ENCODE data around the gene MZF1. TPM values are rescaled to one million over a fixed set of nuclear protein-coding genes. Genes with fewer than 3 reads are reported as not detected.

MZF1 gene
- polyA plus RNA-seq, 4 donors, result 17.5 to 64.0 (median 30.8) TPM

DNA sequence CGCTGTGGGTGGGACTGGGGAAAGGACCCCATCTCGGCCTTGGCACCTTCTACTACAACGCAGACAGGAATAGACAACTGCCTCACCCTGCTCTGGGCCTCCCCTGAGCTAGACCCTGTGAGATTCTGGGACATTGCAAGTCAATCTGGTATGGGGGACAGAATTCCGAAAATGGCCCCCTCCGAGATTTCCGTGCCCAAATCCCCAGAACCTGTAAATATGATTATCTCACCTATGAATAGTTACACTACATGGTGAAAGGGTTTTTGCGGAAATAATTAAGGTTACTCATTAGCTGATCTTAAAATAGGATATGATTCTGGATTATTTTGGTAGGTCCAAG, 52.9 kb downstream of the MZF1 start:
- FAIRE-seq (no peak), DNase-seq (no peak)
- Histone ChIP-seq H3K27me3 (ENCODE audit: control insufficient read depth in 3 of 3, insufficient read depth in 3 of 3, low read length in 3 of 3) (no peaks in the 10 kb centered on the region), H3K4me3 (ENCODE audit: low read depth in 1 of 3, low read length in 3 of 3) (peak overlapping the region; percentile 21 to 89 (median 61)), H3K4me1 (ENCODE audit: control insufficient read depth in 3 of 3, insufficient read depth in 2 of 3, low read depth in 1 of 3, low read length in 2 of 3) (peaks cover 5 to 35% (median 6%) of the 10 kb centered on the region in 3 donors), H3K27ac (ENCODE audit: low read depth in 1 of 3, low read length in 2 of 3) (peak overlapping the region; percentile 92 to 98 (median 98)), H3K36me3 (ENCODE audit: control insufficient read depth in 3 of 3, insufficient read depth in 2 of 3, low read depth in 1 of 3, low read length in 3 of 3) (peaks cover 5 to 30% (median 6%) of the 10 kb centered on the region in 3 donors), H3K9me3 (ENCODE audit: control insufficient read depth in 2 of 2, insufficient read depth in 1 of 2, low read depth in 1 of 2, low read length in 1 of 2) (no peaks in the 10 kb centered on the region)
- 7 to 13% (median 7%) methylated on average over 7 of the region's 7 CpGs for WGBS, 3 donors

DNA sequence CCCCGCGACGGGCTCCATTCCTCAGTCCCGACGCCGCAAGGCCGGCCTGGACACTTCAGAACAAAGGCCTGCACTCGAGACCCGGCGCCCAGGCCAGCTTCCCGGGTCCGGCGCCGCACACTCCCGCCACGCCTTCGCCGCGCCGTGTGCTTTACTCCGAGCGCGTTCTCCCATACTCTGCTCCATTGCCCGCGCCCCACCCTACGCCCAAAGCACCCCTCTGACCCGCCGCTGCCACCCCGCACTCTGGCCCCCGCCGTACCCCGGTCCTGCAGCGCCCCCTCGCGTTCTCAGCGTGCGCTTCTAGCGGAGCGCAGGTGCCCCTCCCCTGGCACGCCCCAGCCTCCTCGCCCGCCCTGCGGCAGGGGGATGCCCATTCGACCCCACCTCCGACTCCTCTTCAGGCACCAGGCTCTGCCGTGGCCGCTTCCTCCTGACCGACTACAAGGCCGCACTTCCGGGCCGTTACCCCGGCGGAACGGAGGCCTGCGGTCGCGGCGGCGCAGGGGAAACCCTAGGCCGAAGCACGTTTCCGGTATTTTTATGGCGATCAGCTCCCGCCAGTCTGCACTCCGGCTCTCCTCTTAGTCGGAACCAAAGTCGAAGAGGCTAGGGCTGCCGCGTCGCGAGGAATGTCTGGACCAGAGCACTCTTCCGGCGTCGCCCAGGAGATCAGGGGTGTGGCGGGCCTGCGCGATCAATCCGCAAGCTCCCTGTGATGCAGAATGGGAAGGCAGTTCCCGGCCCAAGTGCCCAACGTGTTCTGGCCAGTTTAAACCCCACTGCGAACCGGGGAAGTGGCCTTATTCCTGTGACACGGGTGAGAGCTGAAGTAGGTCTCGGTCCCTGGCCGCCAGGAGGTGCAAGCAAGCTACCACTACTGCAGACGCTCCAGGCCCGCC, 53.5 kb downstream of the MZF1 start, which contains the start of gene ZBTB45:
Gene ZBTB45, minus strand, starts transcription at position 456 of the 902 bp plus-strand sequence. CDS start 2,137 bp downstream, outside the sequence.
- peaks cover 5 to 38% (median 7%) of the 10 kb centered on the region in 3 donors for H3K4me1 ChIP-seq (ENCODE audit: control insufficient read depth in 3 of 3, insufficient read depth in 2 of 3, low read depth in 1 of 3, low read length in 2 of 3)

DNA sequence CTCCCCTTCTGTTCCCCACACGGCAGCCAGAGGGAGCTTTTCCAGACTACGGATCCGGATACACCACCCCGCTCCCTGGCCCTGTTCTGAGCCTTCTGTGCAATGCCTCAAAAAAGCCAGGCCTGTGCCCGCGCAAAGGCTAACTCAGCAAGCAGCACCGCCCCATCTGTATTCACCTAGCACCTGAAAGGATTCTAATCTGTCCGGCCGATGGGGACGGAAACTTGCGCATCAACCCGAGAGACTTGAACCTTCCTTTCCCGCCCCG, 54.1 kb downstream of the MZF1 start:
- Histone ChIP-seq H3K36me3 (ENCODE audit: control insufficient read depth in 3 of 3, insufficient read depth in 2 of 3, low read depth in 1 of 3, low read length in 3 of 3) (peaks cover 5 to 35% (median 6%) of the 10 kb centered on the region in 3 donors), H3K27me3 (ENCODE audit: control insufficient read depth in 3 of 3, insufficient read depth in 3 of 3, low read length in 3 of 3) (no peaks in the 10 kb centered on the region), H3K9me3 (ENCODE audit: control insufficient read depth in 2 of 2, insufficient read depth in 1 of 2, low read depth in 1 of 2, low read length in 1 of 2) (no peaks in the 10 kb centered on the region), H3K4me1 (ENCODE audit: control insufficient read depth in 3 of 3, insufficient read depth in 2 of 3, low read depth in 1 of 3, low read length in 2 of 3) (peaks cover 9 to 42% (median 10%) of the 10 kb centered on the region in 3 donors), H3K27ac (ENCODE audit: low read depth in 1 of 3, low read length in 2 of 3) (peak overlapping the region; percentile 92 to 98 (median 98)), H3K4me3 (ENCODE audit: low read depth in 1 of 3, low read length in 3 of 3) (peak overlapping the region; percentile 61 to 89 (median 74))
- FAIRE-seq (no peak), DNase-seq (peak; percentile 70 to 86)
- 0 to 1% (median 0%) methylated on average over 14 of the region's 14 CpGs for WGBS, 3 donors

More for the DNA sequence above, 53.5 kb downstream of the MZF1 start, which contains the start of gene ZBTB45:
- WGBS, 3 donors, result 0 to 1% (median 0%) methylated on average over 71 to 87 of the region's 87 CpGs
- peak; percentile 96 to 97 for DNase-seq
- H3K9me3 ChIP-seq (ENCODE audit: control insufficient read depth in 2 of 2, insufficient read depth in 1 of 2, low read depth in 1 of 2, low read length in 1 of 2), result no peaks in the 10 kb centered on the region
- H3K4me3 ChIP-seq (ENCODE audit: low read depth in 1 of 3, low read length in 3 of 3), result peak within 1 kb of the TSS; percentile 61 to 89 (median 74)
- no peaks in the 10 kb centered on the region for H3K27me3 ChIP-seq (ENCODE audit: control insufficient read depth in 3 of 3, insufficient read depth in 3 of 3, low read length in 3 of 3)
- no peak for FAIRE-seq
- peaks cover 5 to 34% (median 6%) of the 10 kb centered on the region in 3 donors for H3K36me3 ChIP-seq (ENCODE audit: control insufficient read depth in 3 of 3, insufficient read depth in 2 of 3, low read depth in 1 of 3, low read length in 3 of 3)
- peak within 1 kb of the TSS; percentile 92 to 98 (median 98) for H3K27ac ChIP-seq (ENCODE audit: low read depth in 1 of 3, low read length in 2 of 3)

DNA sequence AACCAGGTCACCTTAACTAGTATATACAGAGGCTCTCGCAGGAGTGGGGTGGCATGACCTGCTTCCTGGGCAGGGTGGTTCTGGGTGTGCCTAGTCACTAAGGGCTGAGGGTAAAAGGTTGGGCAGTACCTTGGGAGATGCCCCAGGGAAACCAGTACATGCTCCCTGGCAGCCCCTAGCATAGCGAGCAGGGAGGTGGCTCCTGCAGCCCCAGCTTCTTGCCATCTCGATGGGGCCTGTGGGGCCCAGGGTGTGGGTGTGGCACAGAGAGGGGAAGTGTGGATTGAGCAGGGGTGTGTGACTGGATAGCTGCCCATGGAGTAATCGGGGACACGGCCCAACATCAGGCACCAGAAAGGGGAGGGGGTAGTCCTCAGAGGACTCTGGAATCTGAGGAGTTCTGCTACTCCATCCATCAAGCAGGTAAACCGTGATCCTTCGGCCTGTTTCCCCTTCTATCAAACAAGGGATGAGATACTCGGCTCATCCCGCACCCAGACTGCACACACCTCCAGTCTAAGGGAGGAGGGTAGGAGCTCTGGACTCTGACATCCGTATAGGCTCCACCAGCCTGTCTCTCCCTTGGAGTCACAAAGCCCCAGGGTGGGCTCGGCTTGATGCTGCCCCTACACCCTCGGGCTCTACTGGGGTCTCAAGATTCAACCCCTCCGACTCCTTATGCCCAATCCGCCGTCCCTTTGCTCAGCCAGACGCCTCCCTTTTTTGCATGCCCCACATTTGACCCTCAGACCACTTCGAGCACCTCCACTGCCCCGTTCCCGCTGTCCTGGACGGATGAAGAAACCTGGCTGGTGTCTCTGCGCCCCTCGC, 54.7 kb downstream of the MZF1 start:
- H3K36me3 ChIP-seq (ENCODE audit: control insufficient read depth in 3 of 3, insufficient read depth in 2 of 3, low read depth in 1 of 3, low read length in 3 of 3), result peaks cover 5 to 38% (median 6%) of the 10 kb centered on the region in 3 donors
- H3K4me1 ChIP-seq (ENCODE audit: control insufficient read depth in 3 of 3, insufficient read depth in 2 of 3, low read depth in 1 of 3, low read length in 2 of 3), result peaks cover 9 to 45% (median 10%) of the 10 kb centered on the region in 3 donors
- H3K9me3 ChIP-seq (ENCODE audit: control insufficient read depth in 2 of 2, insufficient read depth in 1 of 2, low read depth in 1 of 2, low read length in 1 of 2), result no peaks in the 10 kb centered on the region
- H3K27me3 ChIP-seq (ENCODE audit: control insufficient read depth in 3 of 3, insufficient read depth in 3 of 3, low read length in 3 of 3), result no peaks in the 10 kb centered on the region
- peak overlapping the region; percentile 61 to 89 (median 74) for H3K4me3 ChIP-seq (ENCODE audit: low read depth in 1 of 3, low read length in 3 of 3)
- WGBS, 3 donors, result 3 to 10% (median 6%) methylated on average over 22 of the region's 22 CpGs
- DNase-seq (peak; percentile 36 to 40), FAIRE-seq (no peak)
- H3K27ac ChIP-seq (ENCODE audit: low read depth in 1 of 3, low read length in 2 of 3), result peak overlapping the region; percentile 92 to 98 (median 98)

DNA sequence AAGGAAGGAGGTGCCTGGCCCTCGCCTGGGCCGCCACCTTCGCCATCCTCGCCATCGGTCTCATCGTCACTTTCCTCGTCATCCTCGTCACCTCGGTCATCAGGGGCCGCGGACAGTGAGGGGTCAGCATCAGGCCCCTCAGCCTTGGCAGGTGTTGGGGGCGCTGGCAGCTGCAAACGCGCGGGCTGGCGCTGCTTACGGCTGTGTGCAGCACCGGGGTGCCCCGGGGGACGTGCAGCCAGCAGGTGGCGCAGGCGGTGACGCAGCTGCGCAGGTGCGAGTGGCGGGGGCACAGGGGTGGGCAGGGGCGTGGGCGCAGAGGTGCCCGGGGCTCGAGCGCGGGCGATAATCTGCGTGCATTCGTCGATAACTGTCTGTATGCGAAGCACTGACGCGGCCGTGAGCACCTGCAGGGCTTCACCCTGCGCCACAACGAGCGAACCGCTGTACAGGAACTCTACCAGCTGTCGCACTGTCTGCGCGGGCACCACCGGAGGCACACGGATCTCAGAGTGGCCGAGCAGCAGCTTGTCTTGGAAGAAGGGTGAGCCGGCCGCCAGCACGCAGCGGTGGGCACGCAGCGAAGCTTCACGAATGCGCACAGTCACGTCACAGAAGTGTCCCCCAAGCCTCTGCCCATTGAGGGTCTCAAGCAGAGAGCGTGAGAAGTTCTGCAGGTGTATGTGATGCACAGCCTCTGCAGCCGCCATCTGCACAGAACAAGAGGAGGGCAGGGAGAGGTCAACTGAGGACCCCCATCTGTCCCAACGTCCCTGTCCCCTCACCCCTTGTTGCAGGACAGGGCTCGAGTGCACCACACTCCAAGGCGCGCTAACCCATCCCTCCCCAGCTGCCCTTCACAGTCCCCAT, 55.9 kb downstream of the MZF1 start:
- peaks cover 9 to 55% (median 10%) of the 10 kb centered on the region in 3 donors for H3K4me1 ChIP-seq (ENCODE audit: control insufficient read depth in 3 of 3, insufficient read depth in 2 of 3, low read depth in 1 of 3, low read length in 2 of 3)
- H3K27ac ChIP-seq (ENCODE audit: low read depth in 1 of 3, low read length in 2 of 3), result no peak overlapping the region
- FAIRE-seq (no peak), DNase-seq (no peak)
- WGBS, 3 donors, result 93 to 95% (median 94%) methylated on average over 62 to 65 of the region's 65 CpGs
- H3K27me3 ChIP-seq (ENCODE audit: control insufficient read depth in 3 of 3, insufficient read depth in 3 of 3, low read length in 3 of 3), result no peaks in the 10 kb centered on the region
- no peak overlapping the region for H3K4me3 ChIP-seq (ENCODE audit: low read depth in 1 of 3, low read length in 3 of 3)
- H3K36me3 ChIP-seq (ENCODE audit: control insufficient read depth in 3 of 3, insufficient read depth in 2 of 3, low read depth in 1 of 3, low read length in 3 of 3), result peaks cover 5 to 51% (median 6%) of the 10 kb centered on the region in 3 donors
- no peaks in the 10 kb centered on the region for H3K9me3 ChIP-seq (ENCODE audit: control insufficient read depth in 2 of 2, insufficient read depth in 1 of 2, low read depth in 1 of 2, low read length in 1 of 2)

DNA sequence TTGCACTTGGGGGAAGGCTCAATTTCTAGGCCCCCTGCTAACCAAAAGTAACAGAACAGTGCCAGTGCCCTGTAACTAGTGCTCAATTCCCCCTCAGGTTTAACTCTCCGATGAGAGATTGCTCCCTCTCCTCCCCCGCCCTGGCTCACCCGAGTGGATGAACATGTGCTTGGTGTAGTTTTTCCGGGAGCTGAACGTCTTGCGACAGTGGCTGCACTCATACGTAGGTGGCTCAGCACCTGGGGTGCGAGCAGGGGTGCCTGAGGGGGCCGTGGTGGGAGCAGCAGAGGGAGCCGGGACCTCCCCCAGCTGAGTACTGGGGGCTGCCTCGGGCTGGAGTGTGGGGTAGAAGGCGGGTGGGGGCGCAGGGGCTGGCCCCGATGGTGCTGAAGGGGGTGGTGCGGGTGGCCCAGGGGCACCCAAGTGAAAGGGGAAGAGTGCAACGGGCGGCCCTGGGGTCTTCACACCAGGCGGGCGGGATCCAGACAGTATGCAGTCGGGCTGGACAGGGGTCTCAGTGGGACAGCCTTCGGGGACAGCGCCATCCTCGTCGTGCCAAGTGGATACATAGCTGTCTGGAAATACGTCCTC, 56.8 kb downstream of the MZF1 start:
- H3K4me1 ChIP-seq (ENCODE audit: control insufficient read depth in 3 of 3, insufficient read depth in 2 of 3, low read depth in 1 of 3, low read length in 2 of 3), result peaks cover 9 to 57% (median 10%) of the 10 kb centered on the region in 3 donors
- DNase-seq (no peak), FAIRE-seq (no peak)
- no peak overlapping the region for H3K4me3 ChIP-seq (ENCODE audit: low read depth in 1 of 3, low read length in 3 of 3)
- 90 to 91% (median 91%) methylated on average over 24 to 25 of the region's 25 CpGs for WGBS, 3 donors
- H3K27ac ChIP-seq (ENCODE audit: low read depth in 1 of 3, low read length in 2 of 3), result no peak overlapping the region
- H3K36me3 ChIP-seq (ENCODE audit: control insufficient read depth in 3 of 3, insufficient read depth in 2 of 3, low read depth in 1 of 3, low read length in 3 of 3), result peaks cover 5 to 53% (median 6%) of the 10 kb centered on the region in 3 donors
- no peaks in the 10 kb centered on the region for H3K27me3 ChIP-seq (ENCODE audit: control insufficient read depth in 3 of 3, insufficient read depth in 3 of 3, low read length in 3 of 3)
- no peaks in the 10 kb centered on the region for H3K9me3 ChIP-seq (ENCODE audit: control insufficient read depth in 2 of 2, insufficient read depth in 1 of 2, low read depth in 1 of 2, low read length in 1 of 2)

DNA sequence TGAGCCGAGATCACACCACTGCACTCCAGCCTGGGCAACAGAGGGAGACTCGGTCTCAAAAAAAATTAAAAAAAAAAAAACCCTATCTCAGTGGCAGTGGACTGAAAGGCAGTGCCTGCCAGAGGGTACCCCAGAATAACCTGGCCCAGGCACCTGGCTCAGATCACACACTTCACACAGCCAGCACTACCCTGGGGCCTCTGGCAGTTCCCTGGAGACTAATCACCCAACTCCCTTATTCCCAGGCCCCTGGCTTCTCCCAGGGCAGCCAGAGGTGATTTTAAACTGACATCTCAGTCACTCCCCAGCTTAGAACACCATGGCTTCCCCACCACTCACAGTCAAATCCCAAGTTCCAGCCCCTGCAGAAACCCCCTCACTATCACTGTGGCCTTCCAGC, 57.9 kb downstream of the MZF1 start:
- peaks cover 9 to 54% (median 10%) of the 10 kb centered on the region in 3 donors for H3K4me1 ChIP-seq (ENCODE audit: control insufficient read depth in 3 of 3, insufficient read depth in 2 of 3, low read depth in 1 of 3, low read length in 2 of 3)
- H3K36me3 ChIP-seq (ENCODE audit: control insufficient read depth in 3 of 3, insufficient read depth in 2 of 3, low read depth in 1 of 3, low read length in 3 of 3), result peaks cover 5 to 53% (median 6%) of the 10 kb centered on the region in 3 donors
- H3K9me3 ChIP-seq (ENCODE audit: control insufficient read depth in 2 of 2, insufficient read depth in 1 of 2, low read depth in 1 of 2, low read length in 1 of 2), result no peaks in the 10 kb centered on the region
- DNase-seq, result no peak
- 83 to 94% (median 85%) methylated on average over 2 of the region's 2 CpGs for WGBS, 3 donors
- H3K4me3 ChIP-seq (ENCODE audit: low read depth in 1 of 3, low read length in 3 of 3), result no peak overlapping the region
- no peak overlapping the region for H3K27ac ChIP-seq (ENCODE audit: low read depth in 1 of 3, low read length in 2 of 3)
- FAIRE-seq, result no peak
- H3K27me3 ChIP-seq (ENCODE audit: control insufficient read depth in 3 of 3, insufficient read depth in 3 of 3, low read length in 3 of 3), result no peaks in the 10 kb centered on the region
